Ishikawa (cell line): ENCODE results near the gene STUM.

Experiments used
- CEBPB ChIP-seq: IDR thresholded peaks from 2 replicates; pipeline ENCODE4 v1.6.1; 2012
- EP300 ChIP-seq: IDR thresholded peaks from 2 replicates; pipeline ENCODE4 v1.6.1; 2012; ENCODE audit warnings: borderline replicate concordance
- FOXM1 ChIP-seq: IDR thresholded peaks from 2 replicates; pipeline ENCODE4 v1.6.1; 2012; ENCODE audit warnings: low read depth, borderline replicate concordance
- NFIC ChIP-seq: IDR thresholded peaks from 2 replicates; pipeline ENCODE4 v1.6.1; 2012
- TEAD4 ChIP-seq: IDR thresholded peaks from 2 replicates; pipeline ENCODE4 v1.6.1; 2012
- ZBTB7A ChIP-seq: IDR thresholded peaks from 2 replicates; pipeline ENCODE4 v1.6.1; 2012; ENCODE audit warnings: low read depth
- TF ChIP-seq, protein P1 (sequence below): IDR thresholded peaks from 2 replicates; pipeline ENCODE4 v1.6.1; 2012; ENCODE audit warnings: low read depth, mild to moderate bottlenecking
- TF ChIP-seq, protein P2 (sequence below): IDR thresholded peaks from 2 replicates; pipeline ENCODE4 v1.6.1; 2012

DNA sequence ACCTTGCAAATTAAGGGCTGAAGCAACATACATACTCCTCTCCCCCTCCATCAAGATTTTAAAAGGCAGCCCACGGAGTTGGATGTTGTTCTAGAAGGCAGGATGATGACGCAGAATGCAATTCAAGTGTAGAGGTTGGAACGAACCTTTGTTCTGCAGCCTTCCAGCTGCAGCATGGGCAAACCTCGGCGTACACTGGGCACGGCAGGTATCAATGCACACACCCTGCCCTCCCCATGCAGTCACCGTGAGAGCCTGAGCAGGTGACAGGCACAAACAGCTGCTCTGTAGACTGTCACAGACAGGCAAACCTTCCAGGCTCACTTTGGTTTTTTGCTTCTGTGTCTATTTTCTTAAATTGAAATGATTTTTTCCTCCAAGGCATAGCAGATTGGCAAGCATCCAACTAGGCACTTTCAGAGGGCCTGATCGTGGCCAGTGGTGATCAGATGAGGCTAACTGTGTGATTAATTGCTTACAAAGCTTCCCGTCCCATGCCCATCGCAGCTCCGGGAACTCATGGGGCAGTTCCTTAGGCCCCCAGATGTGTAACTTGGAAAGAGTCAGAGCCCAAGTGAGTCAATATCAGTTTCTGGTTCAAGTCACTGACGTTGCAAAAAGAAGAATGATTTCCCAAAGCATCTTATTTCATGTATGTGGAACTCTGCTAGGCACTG is 108.2 kb downstream of the STUM start:
- TF ChIP-seq NFIC (peak; percentile 65; the same call in 1 of the 2 replicates), CEBPB (no peak), FOXM1 (no peak), ZBTB7A (no peak), TEAD4 (no peak), EP300 (0 out of 2 replicates have a peak, but pooled peaks have one; percentile 26)
- TF ChIP-seq, protein P1, sequence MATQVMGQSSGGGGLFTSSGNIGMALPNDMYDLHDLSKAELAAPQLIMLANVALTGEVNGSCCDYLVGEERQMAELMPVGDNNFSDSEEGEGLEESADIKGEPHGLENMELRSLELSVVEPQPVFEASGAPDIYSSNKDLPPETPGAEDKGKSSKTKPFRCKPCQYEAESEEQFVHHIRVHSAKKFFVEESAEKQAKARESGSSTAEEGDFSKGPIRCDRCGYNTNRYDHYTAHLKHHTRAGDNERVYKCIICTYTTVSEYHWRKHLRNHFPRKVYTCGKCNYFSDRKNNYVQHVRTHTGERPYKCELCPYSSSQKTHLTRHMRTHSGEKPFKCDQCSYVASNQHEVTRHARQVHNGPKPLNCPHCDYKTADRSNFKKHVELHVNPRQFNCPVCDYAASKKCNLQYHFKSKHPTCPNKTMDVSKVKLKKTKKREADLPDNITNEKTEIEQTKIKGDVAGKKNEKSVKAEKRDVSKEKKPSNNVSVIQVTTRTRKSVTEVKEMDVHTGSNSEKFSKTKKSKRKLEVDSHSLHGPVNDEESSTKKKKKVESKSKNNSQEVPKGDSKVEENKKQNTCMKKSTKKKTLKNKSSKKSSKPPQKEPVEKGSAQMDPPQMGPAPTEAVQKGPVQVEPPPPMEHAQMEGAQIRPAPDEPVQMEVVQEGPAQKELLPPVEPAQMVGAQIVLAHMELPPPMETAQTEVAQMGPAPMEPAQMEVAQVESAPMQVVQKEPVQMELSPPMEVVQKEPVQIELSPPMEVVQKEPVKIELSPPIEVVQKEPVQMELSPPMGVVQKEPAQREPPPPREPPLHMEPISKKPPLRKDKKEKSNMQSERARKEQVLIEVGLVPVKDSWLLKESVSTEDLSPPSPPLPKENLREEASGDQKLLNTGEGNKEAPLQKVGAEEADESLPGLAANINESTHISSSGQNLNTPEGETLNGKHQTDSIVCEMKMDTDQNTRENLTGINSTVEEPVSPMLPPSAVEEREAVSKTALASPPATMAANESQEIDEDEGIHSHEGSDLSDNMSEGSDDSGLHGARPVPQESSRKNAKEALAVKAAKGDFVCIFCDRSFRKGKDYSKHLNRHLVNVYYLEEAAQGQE: no peak
- TF ChIP-seq, protein P2, sequence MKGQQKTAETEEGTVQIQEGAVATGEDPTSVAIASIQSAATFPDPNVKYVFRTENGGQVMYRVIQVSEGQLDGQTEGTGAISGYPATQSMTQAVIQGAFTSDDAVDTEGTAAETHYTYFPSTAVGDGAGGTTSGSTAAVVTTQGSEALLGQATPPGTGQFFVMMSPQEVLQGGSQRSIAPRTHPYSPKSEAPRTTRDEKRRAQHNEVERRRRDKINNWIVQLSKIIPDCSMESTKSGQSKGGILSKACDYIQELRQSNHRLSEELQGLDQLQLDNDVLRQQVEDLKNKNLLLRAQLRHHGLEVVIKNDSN: no peak
